ENCODE measurements around the gene ARHGAP21. TPM values are rescaled to one million over a fixed set of nuclear protein-coding genes. Genes with fewer than 3 reads are reported as not detected.

Gene ARHGAP21
- total and polyA plus RNA-seq, 3 donors from 2014 or later: 44.3 to 69.2 (median 66.9) TPM

DNA sequence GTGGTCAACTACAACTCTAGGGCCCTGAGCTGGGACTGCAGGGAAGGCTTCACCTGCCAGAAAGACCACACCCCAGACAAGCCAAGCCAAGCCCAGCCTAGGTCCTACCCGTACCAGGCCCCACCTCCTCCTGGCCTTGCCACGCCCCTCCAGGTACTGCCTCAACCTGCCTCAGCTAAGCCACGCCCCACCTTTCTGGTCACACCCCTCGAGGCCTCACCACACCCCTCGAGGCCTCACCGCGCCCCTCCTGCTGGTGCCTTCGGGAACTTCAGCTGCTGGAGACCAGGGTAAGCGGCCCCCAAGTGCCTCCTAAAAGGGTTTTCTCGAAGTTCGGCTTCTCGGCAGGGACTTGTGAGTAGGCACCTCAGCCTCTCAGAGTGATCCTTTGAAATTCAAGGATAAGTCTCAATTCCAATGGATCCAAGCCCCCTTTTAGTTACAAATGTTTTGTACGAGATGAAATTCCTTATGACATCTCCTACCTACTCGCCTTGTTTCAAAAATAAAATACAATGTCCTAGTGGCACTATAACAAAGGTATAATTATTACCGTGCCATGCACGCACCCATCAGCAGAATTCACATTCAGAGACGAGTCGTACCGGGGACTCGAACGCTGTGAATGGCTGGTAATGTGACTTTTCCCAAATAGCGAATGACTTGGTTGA, 171.2 kb downstream of the ARHGAP21 start:
- Histone ChIP-seq H3K27me3 (no peaks in the 10 kb centered on the region), H3K4me1 (peaks cover 6% of the 10 kb centered on the region), H3K9me3 (no peaks in the 10 kb centered on the region), H3K4me3 (no peak overlapping the region), H3K27ac (no peak overlapping the region), H3K36me3 (ENCODE audit: low read depth, missing control alignments) (no peaks in the 10 kb centered on the region)
- intact Hi-C loops (cut with DNase I; ENCODE audit: low total_unique reads): no loop called here
- whole genome bisulfite sequencing, 2 donors: 38 to 48% methylated on average over 21 to 22 of the region's 22 CpGs
- DNase-seq: peak; percentile 62
- TF ChIP-seq, protein P1, sequence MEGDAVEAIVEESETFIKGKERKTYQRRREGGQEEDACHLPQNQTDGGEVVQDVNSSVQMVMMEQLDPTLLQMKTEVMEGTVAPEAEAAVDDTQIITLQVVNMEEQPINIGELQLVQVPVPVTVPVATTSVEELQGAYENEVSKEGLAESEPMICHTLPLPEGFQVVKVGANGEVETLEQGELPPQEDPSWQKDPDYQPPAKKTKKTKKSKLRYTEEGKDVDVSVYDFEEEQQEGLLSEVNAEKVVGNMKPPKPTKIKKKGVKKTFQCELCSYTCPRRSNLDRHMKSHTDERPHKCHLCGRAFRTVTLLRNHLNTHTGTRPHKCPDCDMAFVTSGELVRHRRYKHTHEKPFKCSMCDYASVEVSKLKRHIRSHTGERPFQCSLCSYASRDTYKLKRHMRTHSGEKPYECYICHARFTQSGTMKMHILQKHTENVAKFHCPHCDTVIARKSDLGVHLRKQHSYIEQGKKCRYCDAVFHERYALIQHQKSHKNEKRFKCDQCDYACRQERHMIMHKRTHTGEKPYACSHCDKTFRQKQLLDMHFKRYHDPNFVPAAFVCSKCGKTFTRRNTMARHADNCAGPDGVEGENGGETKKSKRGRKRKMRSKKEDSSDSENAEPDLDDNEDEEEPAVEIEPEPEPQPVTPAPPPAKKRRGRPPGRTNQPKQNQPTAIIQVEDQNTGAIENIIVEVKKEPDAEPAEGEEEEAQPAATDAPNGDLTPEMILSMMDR (IDR thresholded peaks at IDR 0.05): peak in 2 of 3 experiments; percentile 32 to 38
- no peak for TF ChIP-seq POLR2A (IDR thresholded peaks at IDR 0.05)

DNA sequence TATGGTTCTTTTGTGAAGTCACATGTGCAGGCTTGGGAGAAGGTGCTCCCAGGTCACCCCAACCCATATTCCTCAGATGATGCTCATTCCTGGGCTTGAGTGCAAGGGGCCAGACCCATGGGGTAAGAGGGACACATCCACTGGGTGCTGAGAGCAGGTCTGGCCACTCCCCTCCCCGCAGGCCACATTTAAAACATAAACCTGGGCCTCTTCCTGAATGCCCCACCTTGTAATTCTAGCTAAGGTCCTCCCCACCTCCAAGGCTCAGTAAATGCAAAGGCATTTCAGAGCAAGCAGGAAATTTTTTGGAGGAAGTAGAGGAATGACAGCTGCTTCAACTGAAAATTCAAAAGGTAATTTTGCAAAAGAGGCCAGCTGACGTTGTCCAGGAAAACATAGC, 172.5 kb downstream of the ARHGAP21 start:
- TF ChIP-seq POLR2A (IDR thresholded peaks at IDR 0.05): no peak
- TF ChIP-seq, protein P1 (IDR thresholded peaks at IDR 0.05): no peak
- WGBS, 2 donors: 89 to 91% methylated on average over 2 of the region's 2 CpGs
- Histone ChIP-seq H3K9me3 (no peaks in the 10 kb centered on the region), H3K27ac (no peak overlapping the region), H3K36me3 (ENCODE audit: low read depth, missing control alignments) (no peaks in the 10 kb centered on the region), H3K4me1 (no peaks in the 10 kb centered on the region), H3K4me3 (no peak overlapping the region), H3K27me3 (no peaks in the 10 kb centered on the region)
- intact Hi-C loops (cut with DNase I; ENCODE audit: low total_unique reads): no loop called here
- DNase-seq: no peak

GRCh38 chr10:24550680-24551079, 173.0 kb downstream of the ARHGAP21 start:
- no peaks in the 10 kb centered on the region for H3K4me1 ChIP-seq
- H3K9me3 ChIP-seq: no peaks in the 10 kb centered on the region
- H3K27me3 ChIP-seq: no peaks in the 10 kb centered on the region
- H3K4me3 ChIP-seq: no peak overlapping the region
- H3K36me3 ChIP-seq (ENCODE audit: low read depth, missing control alignments): no peaks in the 10 kb centered on the region
- no peak for TF ChIP-seq POLR2A (IDR thresholded peaks at IDR 0.05)
- TF ChIP-seq, protein P1 (IDR thresholded peaks at IDR 0.05): no peak
- DNase-seq: no peak
- no peak overlapping the region for H3K27ac ChIP-seq
- intact Hi-C loops (cut with DNase I; ENCODE audit: low total_unique reads): no loop called here
- WGBS, 2 donors: 87 to 95% methylated on average over 10 of the region's 10 CpGs

DNA sequence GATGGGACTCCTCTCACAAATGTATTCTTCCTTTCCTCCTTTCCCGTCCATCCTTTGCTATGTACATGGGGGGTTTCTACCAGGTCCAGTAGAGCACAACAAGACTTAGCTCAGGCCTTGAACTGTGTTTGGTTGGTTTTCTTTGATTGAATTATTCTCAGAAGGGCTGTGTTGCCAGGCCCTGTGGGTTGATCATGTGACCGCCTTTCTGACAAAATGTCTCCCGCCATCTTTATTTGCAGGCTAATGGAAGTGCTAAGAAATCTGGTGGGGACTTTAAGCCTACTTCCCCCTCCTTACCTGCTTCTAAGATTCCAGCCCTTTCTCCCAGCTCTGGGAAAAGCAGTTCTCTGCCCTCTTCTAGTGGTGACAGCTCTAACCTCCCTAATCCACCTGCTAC, 178.1 kb downstream of the ARHGAP21 start:
- Histone ChIP-seq H3K9me3 (no peaks in the 10 kb centered on the region), H3K4me1 (no peaks in the 10 kb centered on the region), H3K4me3 (no peak overlapping the region), H3K36me3 (ENCODE audit: low read depth, missing control alignments) (no peaks in the 10 kb centered on the region), H3K27me3 (no peaks in the 10 kb centered on the region), H3K27ac (no peak overlapping the region)
- no peak for DNase-seq
- no peak for TF ChIP-seq POLR2A (IDR thresholded peaks at IDR 0.05)
- TF ChIP-seq, protein P1 (IDR thresholded peaks at IDR 0.05): no peak
- intact Hi-C loops (cut with DNase I; ENCODE audit: low total_unique reads): no loop called here
- 75 to 79% methylated on average over 3 of the region's 3 CpGs for WGBS, 2 donors

DNA sequence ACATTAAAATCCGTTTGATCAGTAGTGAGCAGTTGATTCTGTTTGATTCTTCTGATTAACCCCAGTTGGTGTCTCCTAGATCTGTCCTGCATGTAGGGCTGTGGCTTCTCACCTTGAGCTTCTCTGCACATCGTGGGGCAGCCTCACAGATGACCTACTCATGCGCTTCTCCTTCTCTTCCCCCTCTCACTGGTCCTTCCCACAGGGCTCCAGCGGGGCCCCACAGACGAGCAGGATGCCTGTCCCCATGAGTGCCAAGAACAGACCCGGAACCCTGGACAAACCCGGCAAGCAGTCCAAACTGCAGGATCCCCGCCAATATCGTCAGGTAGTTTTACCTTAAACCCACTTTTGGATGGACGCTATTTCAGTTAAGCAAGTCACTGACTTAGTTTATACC, 178.9 kb downstream of the ARHGAP21 start:
- no peaks in the 10 kb centered on the region for H3K36me3 ChIP-seq (ENCODE audit: low read depth, missing control alignments)
- H3K4me3 ChIP-seq: no peak overlapping the region
- H3K4me1 ChIP-seq: no peaks in the 10 kb centered on the region
- DNase-seq: no peak
- H3K27ac ChIP-seq: no peak overlapping the region
- no peaks in the 10 kb centered on the region for H3K9me3 ChIP-seq
- TF ChIP-seq, protein P1 (IDR thresholded peaks at IDR 0.05): no peak
- no peak for TF ChIP-seq POLR2A (IDR thresholded peaks at IDR 0.05)
- no peaks in the 10 kb centered on the region for H3K27me3 ChIP-seq
- intact Hi-C loops (cut with DNase I; ENCODE audit: low total_unique reads): no loop called here
- WGBS, 2 donors: 79 to 83% methylated on average over 10 of the region's 10 CpGs

Data from testis (tissue), 3 donors.